Type B pancreatic cell (in vitro differentiated cells): ENCODE measurements around the gene CCDC152. TPM values are rescaled to one million over a fixed set of nuclear protein-coding genes. Genes with fewer than 3 reads are reported as not detected.

Experiments
- DNase-seq: peaks from one replicate; pipeline ENCODE4 v3.0.0; 2021; ENCODE audit warnings: mixed read lengths; ENCODE audit not compliant: unreplicated experiment; ENCODE audit errors: extremely low spot score
- H3K27ac Mint-ChIP-seq: 2 replicates; pipeline ENCODE4 v1.8.0; 2021; ENCODE audit warnings: mild to moderate bottlenecking, mixed read lengths
- H3K27me3 Mint-ChIP-seq: 2 replicates; pipeline ENCODE4 v1.8.0; 2021; ENCODE audit warnings: mixed read lengths
- H3K36me3 Mint-ChIP-seq: 2 replicates; pipeline ENCODE4 v1.8.0; 2021; ENCODE audit warnings: mixed read lengths
- H3K4me1 Mint-ChIP-seq: one replicate; pipeline ENCODE4 v1.8.0; 2021; ENCODE audit warnings: mixed read lengths; ENCODE audit not compliant: unreplicated experiment
- H3K4me3 Mint-ChIP-seq: 2 replicates; pipeline ENCODE4 v1.8.0; 2021; ENCODE audit warnings: mild to moderate bottlenecking, mixed read lengths
- H3K9me3 Mint-ChIP-seq: 2 replicates; pipeline ENCODE4 v1.8.0; 2021; ENCODE audit warnings: mixed read lengths
- total RNA-seq: library from RNA; stranded (reverse); gene quantifications from 2 replicates; pipeline ENCODE4 v1.2.1, GENCODE V29; 2021; ENCODE audit warnings: low replicate concordance
- TF ChIP-seq, protein P1 (sequence below): fragments of 200-600 bp; sonication (generic); conservative IDR thresholded peaks from 2 replicates; pipeline ENCODE4 v1.5.0; 2021; ENCODE audit warnings: antibody characterized with exemption, mild to moderate bottlenecking

The CCDC152 gene
- total RNA-seq, 1 donor from 2014 or later, result not detected

DNA sequence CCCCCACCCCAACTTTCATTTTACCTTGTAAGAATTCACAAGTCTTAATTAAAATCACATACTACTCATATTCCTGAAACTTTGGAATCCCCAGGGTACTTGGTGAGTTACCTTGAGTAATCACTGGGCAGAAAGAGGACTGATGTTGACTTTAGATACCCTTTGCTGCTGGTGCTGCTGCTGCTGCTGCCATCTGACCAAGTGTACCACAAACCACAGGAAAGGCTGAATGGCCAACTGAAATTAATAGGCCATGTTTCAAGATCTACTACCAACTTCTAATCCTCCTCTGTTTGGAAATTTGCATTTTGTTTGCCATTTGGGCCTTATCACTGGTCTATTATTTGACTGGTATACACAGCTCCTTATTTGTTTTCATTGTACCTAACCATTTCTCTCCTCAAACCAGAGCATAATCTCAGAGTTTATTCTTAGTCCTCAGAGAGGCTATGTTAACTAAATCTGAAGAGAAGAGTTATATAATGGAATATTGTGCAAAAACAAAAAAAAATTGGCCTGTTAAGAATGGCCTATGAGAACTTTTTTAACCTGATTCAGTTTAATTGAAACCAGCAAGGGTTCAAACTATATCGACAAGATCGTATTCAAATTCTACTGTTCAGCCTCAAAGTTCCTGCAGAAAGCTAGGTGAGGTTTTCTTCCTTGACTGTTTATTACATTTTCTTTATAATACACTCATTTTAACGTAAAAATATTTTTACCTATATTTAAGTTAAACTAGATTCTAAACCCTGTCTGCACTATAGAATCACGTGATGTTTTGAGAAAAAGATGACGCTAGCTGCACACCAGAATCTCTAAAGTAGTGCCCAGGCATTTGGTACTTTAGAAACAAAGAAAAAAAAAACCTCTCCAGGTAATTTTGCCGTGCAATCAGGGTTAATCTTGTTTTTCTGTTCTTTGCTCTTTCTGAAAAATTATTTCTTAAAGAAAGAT lies 41.9 kb downstream of the CCDC152 start:
- H3K36me3 Mint-ChIP-seq, result peaks cover 4% of the 10 kb centered on the region
- TF ChIP-seq, protein P1, sequence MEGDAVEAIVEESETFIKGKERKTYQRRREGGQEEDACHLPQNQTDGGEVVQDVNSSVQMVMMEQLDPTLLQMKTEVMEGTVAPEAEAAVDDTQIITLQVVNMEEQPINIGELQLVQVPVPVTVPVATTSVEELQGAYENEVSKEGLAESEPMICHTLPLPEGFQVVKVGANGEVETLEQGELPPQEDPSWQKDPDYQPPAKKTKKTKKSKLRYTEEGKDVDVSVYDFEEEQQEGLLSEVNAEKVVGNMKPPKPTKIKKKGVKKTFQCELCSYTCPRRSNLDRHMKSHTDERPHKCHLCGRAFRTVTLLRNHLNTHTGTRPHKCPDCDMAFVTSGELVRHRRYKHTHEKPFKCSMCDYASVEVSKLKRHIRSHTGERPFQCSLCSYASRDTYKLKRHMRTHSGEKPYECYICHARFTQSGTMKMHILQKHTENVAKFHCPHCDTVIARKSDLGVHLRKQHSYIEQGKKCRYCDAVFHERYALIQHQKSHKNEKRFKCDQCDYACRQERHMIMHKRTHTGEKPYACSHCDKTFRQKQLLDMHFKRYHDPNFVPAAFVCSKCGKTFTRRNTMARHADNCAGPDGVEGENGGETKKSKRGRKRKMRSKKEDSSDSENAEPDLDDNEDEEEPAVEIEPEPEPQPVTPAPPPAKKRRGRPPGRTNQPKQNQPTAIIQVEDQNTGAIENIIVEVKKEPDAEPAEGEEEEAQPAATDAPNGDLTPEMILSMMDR, result no peak
- no peak overlapping the region for H3K27ac Mint-ChIP-seq
- no peak overlapping the region for H3K4me3 Mint-ChIP-seq
- H3K27me3 Mint-ChIP-seq, result no peaks in the 10 kb centered on the region
- H3K4me1 Mint-ChIP-seq, result no peaks in the 10 kb centered on the region
- DNase-seq, result no peak
- no peaks in the 10 kb centered on the region for H3K9me3 Mint-ChIP-seq

- H3K27me3 Mint-ChIP-seq, result no peaks in the 10 kb centered on the region
- no peak overlapping the region for H3K27ac Mint-ChIP-seq
- no peak overlapping the region for H3K4me3 Mint-ChIP-seq
- no peaks in the 10 kb centered on the region for H3K9me3 Mint-ChIP-seq
- H3K36me3 Mint-ChIP-seq, result peaks cover 4% of the 10 kb centered on the region
- TF ChIP-seq, protein P1, result no peak
- H3K4me1 Mint-ChIP-seq, result no peaks in the 10 kb centered on the region
- no peak for DNase-seq
These were observed 42.6 kb downstream of the CCDC152 start for GRCh38 chr5:42799241-42799608.

- DNase-seq, result no peak
- H3K36me3 Mint-ChIP-seq, result peaks cover 8% of the 10 kb centered on the region
- no peak overlapping the region for H3K4me3 Mint-ChIP-seq
- no peaks in the 10 kb centered on the region for H3K4me1 Mint-ChIP-seq
- TF ChIP-seq, protein P1, result no peak
- no peak overlapping the region for H3K27ac Mint-ChIP-seq
- H3K27me3 Mint-ChIP-seq, result no peaks in the 10 kb centered on the region
- no peaks in the 10 kb centered on the region for H3K9me3 Mint-ChIP-seq
These were observed 43.1 kb downstream of the CCDC152 start for GRCh38 chr5:42799668-42800114.

DNA sequence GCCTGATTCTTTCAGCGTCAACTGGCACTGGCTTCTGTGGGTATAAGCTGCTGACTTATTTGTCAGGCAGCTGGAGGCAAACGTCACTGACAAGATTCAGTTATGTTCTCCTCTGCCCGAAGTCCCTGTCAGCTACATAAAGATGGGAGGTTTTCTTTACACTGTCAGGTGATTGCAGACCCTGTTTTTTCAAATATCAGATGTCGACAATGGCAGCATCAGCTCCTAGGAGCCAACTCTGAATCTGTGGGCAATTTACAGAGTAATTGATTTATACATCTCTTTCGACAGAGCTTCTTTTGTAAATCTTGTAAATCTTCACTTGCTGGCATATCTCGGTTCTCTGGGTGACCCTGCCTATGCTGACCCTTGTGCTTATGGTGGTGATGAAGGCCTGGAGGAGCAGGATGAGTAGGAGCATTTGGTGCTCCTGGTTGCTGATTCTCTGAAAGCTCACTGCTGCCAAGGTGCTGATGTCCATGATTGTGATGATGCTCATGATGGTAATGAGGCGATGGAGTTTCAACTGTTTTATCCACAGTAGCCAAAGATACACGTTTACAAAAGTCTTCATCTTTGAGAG lies 44.2 kb downstream of the CCDC152 start:
- peaks cover 9% of the 10 kb centered on the region for H3K36me3 Mint-ChIP-seq
- no peak overlapping the region for H3K4me3 Mint-ChIP-seq
- TF ChIP-seq, protein P1, result no peak
- no peaks in the 10 kb centered on the region for H3K4me1 Mint-ChIP-seq
- no peaks in the 10 kb centered on the region for H3K9me3 Mint-ChIP-seq
- H3K27me3 Mint-ChIP-seq, result no peaks in the 10 kb centered on the region
- no peak for DNase-seq
- H3K27ac Mint-ChIP-seq, result no peak overlapping the region

DNA sequence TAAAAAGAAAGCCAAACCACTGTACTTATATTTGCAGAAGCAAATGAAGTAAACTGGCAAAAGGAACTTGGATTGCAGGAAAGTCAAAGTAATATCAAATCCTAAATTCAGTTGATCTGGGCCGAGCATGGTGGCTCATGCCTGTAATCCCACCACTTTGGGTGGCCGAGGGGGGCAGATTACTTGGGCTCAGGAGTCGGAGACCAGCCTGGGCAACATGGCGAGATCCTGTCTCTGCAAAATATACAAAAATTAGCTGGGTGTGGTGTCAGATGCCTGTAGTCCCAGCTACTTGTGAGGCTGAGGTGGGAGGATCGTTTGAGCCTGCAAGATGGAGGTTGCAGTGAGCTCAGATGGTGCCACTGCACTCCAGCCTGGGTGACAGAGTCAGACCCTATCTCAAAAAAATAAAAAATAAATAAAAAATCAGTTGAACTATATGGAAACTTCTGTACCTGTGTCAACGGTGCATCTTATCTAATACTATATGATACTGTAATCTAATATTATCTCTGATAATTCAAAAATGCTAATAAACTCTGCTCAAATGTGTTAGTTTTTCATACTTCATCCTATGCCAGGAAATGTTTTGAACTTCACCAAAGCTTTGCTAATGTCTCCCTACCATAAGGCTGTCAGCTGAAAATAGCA lies 45.0 kb downstream of the CCDC152 start:
- H3K27ac Mint-ChIP-seq, result no peak overlapping the region
- H3K4me3 Mint-ChIP-seq, result no peak overlapping the region
- no peaks in the 10 kb centered on the region for H3K4me1 Mint-ChIP-seq
- H3K36me3 Mint-ChIP-seq, result peaks cover 17% of the 10 kb centered on the region
- DNase-seq, result no peak
- TF ChIP-seq, protein P1, result no peak
- no peaks in the 10 kb centered on the region for H3K27me3 Mint-ChIP-seq
- H3K9me3 Mint-ChIP-seq, result no peaks in the 10 kb centered on the region
